HEK293T (cell line): ENCODE data around the gene SEPTIN12.

Experiments used
- CTCF ChIA-PET: fragments of 350-600 bp; formaldehyde crosslinking; extraction: SDS; loops from one replicate; lab custom pipeline; 2021; ENCODE audit warnings: antibody characterized with exemption, inconsistent platforms; lab: Yijun Ruan, JAX
- POLR2A ChIA-PET: fragments of 350-600 bp; formaldehyde crosslinking; extraction: SDS; loops from one replicate; lab custom pipeline; 2020; ENCODE audit warnings: antibody characterized with exemption, inconsistent platforms; lab: Yijun Ruan, JAX
- DNase-seq: peaks from one replicate; pipeline ENCODE4 v3.0.0; 2012; ENCODE audit warnings: mixed read lengths; ENCODE audit errors: extremely low spot score
- ARNT ChIP-seq: fragments of 450-650 bp; IDR thresholded peaks from 2 replicates; pipeline ENCODE4 v1.6.1; 2017; ENCODE audit warnings: mild to moderate bottlenecking
- BHLHE40 ChIP-seq: fragments of 450-650 bp; IDR thresholded peaks from 2 replicates; pipeline ENCODE4 v1.6.1; 2016; ENCODE audit warnings: mild to moderate bottlenecking, moderate library complexity, borderline replicate concordance
- CTBP1 ChIP-seq: fragments of 450-650 bp; IDR thresholded peaks from 2 replicates; pipeline ENCODE4 v1.6.1; 2016; ENCODE audit warnings: borderline replicate concordance
- ELF4 ChIP-seq: fragments of 450-650 bp; IDR thresholded peaks from 2 replicates; pipeline ENCODE4 v1.6.1; 2017; ENCODE audit warnings: antibody characterized with exemption
- FOXA1 ChIP-seq: fragments of 450-650 bp; IDR thresholded peaks from 2 replicates; pipeline ENCODE4 v1.6.1; 2016; ENCODE audit warnings: mild to moderate bottlenecking
- FOXK2 ChIP-seq: fragments of 450-650 bp; IDR thresholded peaks from 2 replicates; pipeline ENCODE4 v1.6.1; 2016; ENCODE audit warnings: mild to moderate bottlenecking
- FOXM1 ChIP-seq: fragments of 450-650 bp; IDR thresholded peaks from 2 replicates; pipeline ENCODE4 v1.6.1; 2017; ENCODE audit warnings: mild to moderate bottlenecking, borderline replicate concordance
- HDGF ChIP-seq: fragments of 450-650 bp; IDR thresholded peaks from 2 replicates; pipeline ENCODE4 v1.6.1; 2017; ENCODE audit warnings: antibody characterized with exemption, borderline replicate concordance
- L3MBTL2 ChIP-seq: fragments of 450-650 bp; conservative IDR thresholded peaks from 2 replicates; pipeline ENCODE4 v1.6.1; 2016; ENCODE audit warnings: mild to moderate bottlenecking
- LEF1 ChIP-seq: fragments of 450-650 bp; IDR thresholded peaks from 2 replicates; pipeline ENCODE4 v1.6.1; 2017; ENCODE audit warnings: mild to moderate bottlenecking, borderline replicate concordance
- NFRKB ChIP-seq: fragments of 450-650 bp; IDR thresholded peaks from 2 replicates; pipeline ENCODE4 v1.6.1; 2016; ENCODE audit warnings: mild to moderate bottlenecking, moderate library complexity
- PKNOX1 ChIP-seq: fragments of 450-650 bp; IDR thresholded peaks from 2 replicates; pipeline ENCODE4 v1.6.1; 2016
- SP1 ChIP-seq: fragments of 450-650 bp; IDR thresholded peaks from 2 replicates; pipeline ENCODE4 v1.6.1; 2017
- SUZ12 ChIP-seq: fragments of 450-650 bp; IDR thresholded peaks from 2 replicates; pipeline ENCODE4 v1.6.1; 2016; ENCODE audit warnings: mild to moderate bottlenecking
- TARDBP ChIP-seq: fragments of 450-650 bp; IDR thresholded peaks from 2 replicates; pipeline ENCODE4 v1.6.1; 2016
- ZNF384 ChIP-seq: fragments of 450-650 bp; IDR thresholded peaks from 2 replicates; pipeline ENCODE4 v1.6.1; 2016

SEPTIN12 gene

DNA sequence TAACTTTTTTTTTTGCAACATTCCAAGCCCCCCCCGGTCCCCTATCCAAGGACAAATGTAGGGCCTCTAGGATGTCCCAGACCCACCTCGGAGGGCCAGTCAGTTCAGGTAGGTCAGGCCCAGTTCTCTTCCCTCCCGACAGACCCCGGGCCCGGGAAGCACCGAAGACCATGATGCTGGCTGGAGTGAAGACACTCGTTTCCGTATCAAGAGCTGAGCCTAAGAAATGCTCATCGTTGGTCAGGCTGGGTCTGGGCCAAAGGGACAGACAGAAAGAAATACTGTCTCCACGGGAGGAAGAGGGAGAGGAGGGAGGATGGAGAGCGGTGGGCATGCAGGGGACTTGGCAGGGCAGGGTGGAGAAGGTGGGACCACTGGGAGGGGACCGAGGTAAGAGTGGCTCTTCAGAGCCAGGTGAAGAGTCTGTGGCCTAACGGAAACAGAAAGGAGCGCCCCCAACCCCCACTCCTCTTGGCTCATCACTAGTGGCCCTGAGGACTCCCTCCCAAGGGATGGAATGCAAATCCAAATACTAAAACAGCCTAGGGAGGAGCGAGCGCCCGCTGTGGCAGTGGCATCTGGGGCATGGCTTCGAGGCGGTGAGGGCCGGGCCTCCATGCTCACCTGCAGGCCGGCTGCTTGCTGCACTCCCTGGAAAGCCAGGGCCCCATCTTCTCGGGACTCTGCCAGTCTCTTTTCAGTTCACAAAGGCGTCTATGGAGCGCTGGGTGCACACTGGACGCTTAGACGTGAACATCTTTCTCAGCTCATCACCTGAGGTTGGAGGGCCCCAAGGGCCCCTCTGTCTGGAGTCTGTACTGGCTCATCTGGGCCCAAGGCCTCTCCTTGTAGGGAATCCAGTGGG, 16.0 kb upstream of the SEPTIN12 start:
- ChIA-PET CTCF (interaction anchor here (0.7 kb wide), 1 partner anchor 19 kb away, joined by 4 read pairs; no protein-coding TSS in a partner anchor), POLR2A (interaction anchor here (1.5 to 4.0 kb wide), 3 partner anchors 16 to 70 kb away, joined by 5 to 18 read pairs (median 18); partner anchors contain the start of genes ANKS3, DNAAF8, SEPTIN12 and ZNF500)
- TF ChIP-seq BHLHE40 (no peak), HDGF (no peak), SUZ12 (no peak), NFRKB (no peak), TARDBP (no peak), LEF1 (no peak), L3MBTL2 (no peak), CTBP1 (no peak), FOXK2 (no peak), ELF4 (no peak), PKNOX1 (no peak), FOXM1 (no peak), FOXA1 (no peak), SP1 (no peak), ARNT (no peak), ZNF384 (no peak)
- no peak for DNase-seq

DNA sequence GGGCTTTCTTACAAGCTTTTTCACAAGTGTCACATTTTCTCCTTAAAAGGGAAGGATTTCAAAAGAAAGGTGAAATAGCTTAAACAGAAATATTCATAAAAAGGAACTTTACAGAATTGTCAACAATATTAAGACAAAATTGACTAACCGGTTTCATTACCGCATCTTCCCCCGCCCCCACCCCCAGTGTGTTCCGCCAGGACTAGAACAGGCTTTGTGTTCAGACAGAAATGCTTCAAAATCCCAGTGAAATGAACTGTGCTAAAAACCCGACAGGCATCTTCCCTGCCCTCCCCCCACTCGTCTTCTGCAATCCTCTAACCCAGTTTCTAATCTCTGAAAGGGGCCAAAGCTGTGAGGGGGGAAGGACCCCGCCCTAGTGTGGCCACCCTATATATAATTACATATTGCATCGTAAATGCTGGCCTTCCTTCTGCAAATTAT, 15.3 kb upstream of the SEPTIN12 start:
- TF ChIP-seq FOXA1 (no peak), SP1 (no peak), ELF4 (no peak), BHLHE40 (no peak), ZNF384 (no peak), TARDBP (no peak), NFRKB (no peak), SUZ12 (no peak), HDGF (no peak), FOXM1 (no peak), LEF1 (no peak), PKNOX1 (no peak), CTBP1 (no peak), L3MBTL2 (no peak), ARNT (no peak), FOXK2 (no peak)
- POLR2A ChIA-PET = interaction anchor here (1.5 to 4.0 kb wide), 3 partner anchors 15 to 69 kb away, joined by 5 to 18 read pairs (median 18); partner anchors contain the start of genes ANKS3, DNAAF8, SEPTIN12 and ZNF500
- CTCF ChIA-PET = interaction anchor here (0.7 kb wide), 1 partner anchor 20 kb away, joined by 4 read pairs; no protein-coding TSS in a partner anchor
- no peak for DNase-seq

- CTCF ChIA-PET = interaction anchor here (0.5 kb wide), 1 partner anchor 47 kb away, joined by 5 read pairs; no protein-coding TSS in a partner anchor
- POLR2A ChIA-PET = interaction anchor here (1.1 to 4.0 kb wide), 4 partner anchors 14 to 68 kb away, joined by 3 to 18 read pairs (median 12); partner anchors contain the start of genes ANKS3, DNAAF8, SEPTIN12 and ZNF500
- TF ChIP-seq PKNOX1 (peak; percentile 99), FOXK2 (no peak)
- DNase-seq = peak; percentile 97
These were observed 14.6 kb upstream of the SEPTIN12 start for GRCh38 chr16:4802659-4803287.

DNA sequence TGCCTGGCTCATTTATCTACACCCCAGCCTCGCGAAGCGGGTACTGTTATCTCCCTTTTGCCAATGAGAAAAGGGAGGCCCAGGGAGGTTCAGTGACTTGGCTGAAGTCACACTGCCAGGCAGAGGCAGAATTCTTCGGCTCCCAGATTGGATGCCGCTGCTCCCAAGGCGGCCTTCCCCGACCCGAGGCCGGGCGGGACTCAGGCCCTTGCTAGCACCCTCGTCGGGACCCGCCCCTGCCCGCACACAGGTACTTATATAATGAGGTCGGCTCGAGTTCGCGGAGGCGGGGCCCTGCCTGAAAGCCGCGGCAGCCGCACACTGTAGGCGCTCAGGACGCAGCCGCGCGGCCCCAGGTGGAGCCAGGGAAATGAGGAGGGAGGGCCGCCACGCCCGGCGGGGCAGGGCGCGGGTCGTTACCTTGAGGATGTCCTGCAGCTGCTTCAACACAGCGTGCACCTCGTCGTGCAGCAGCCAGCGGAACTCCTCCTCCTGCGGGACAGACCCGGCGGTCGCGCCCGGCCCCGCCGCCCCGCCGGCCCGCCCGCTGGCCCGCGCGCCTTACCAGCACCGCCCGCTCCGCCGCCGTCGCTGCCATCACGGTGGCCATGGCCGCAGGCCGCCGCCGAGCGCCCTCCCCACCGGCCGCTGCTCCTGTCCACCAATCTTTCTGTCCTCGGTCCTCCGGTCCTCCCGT, 14.0 kb upstream of the SEPTIN12 start, which contains the start of gene ROGDI:
TSS of gene ROGDI (minus strand) at position 672 of the 697 bp plus-strand sequence. CDS start at position 610, 62 bp downstream.
- DNase-seq = peak; percentile 65
- ChIA-PET POLR2A (interaction anchor here (1.1 to 4.0 kb wide), 4 partner anchors 14 to 68 kb away, joined by 3 to 18 read pairs (median 12); partner anchors contain the start of genes ANKS3, DNAAF8, SEPTIN12 and ZNF500), CTCF (interaction anchor here (0.5 kb wide), 1 partner anchor 48 kb away, joined by 5 read pairs; no protein-coding TSS in a partner anchor)
- TF ChIP-seq FOXM1 = peak; percentile 41; the same call in 1 of the 2 replicates
- no peak for TF ChIP-seq SUZ12

GRCh38 chr16:4801051-4801961, 13.2 kb upstream of the SEPTIN12 start:
- ChIA-PET CTCF (no interaction called here), POLR2A (interaction anchor here (1.1 to 4.0 kb wide), 3 partner anchors 20 to 67 kb away, joined by 3 to 18 read pairs (median 18); partner anchors contain the start of genes ANKS3, DNAAF8 and ZNF500)
- no peak for DNase-seq
- no peak for TF ChIP-seq NFRKB
- TF ChIP-seq FOXM1 = no peak
- no peak for TF ChIP-seq FOXA1
- no peak for TF ChIP-seq FOXK2
- TF ChIP-seq L3MBTL2 = no peak
- no peak for TF ChIP-seq BHLHE40
- no peak for TF ChIP-seq HDGF
- TF ChIP-seq ZNF384 = no peak
- no peak for TF ChIP-seq ELF4
- no peak for TF ChIP-seq LEF1
- TF ChIP-seq CTBP1 = no peak
- no peak for TF ChIP-seq PKNOX1
- no peak for TF ChIP-seq SUZ12
- TF ChIP-seq TARDBP = no peak
- no peak for TF ChIP-seq SP1
- no peak for TF ChIP-seq ARNT
